CD14-positive monocyte (primary cell): Measurements from ENCODE around the gene PSTPIP1. TPM values are rescaled to one million over a fixed set of nuclear protein-coding genes. Genes with fewer than 3 reads are reported as not detected.
A peak's percentile ranks its signal among the peaks of the same experiment; 100 is the strongest.

Source experiments
- DNase-seq, 3 donors: peaks; one replicate each; pipeline ENCODE4 v3.0.0-alpha.2; 2011 to 2022
- H2AFZ ChIP-seq: 2 replicates; pipeline ENCODE4 v1.6.0; 2012; ENCODE audit warnings: mild to moderate bottlenecking, low read depth, low read length, inconsistent platforms; ENCODE audit not compliant: insufficient read depth, poor library complexity, severe bottlenecking
- H3K27ac ChIP-seq, 2 donors: 1 replicate in 1 of 2; 2 replicates in 1 of 2; pipeline ENCODE4 v1.5.1; 2012 to 2013; ENCODE audit warnings: low read length in 2 of 2, control low read depth in 1 of 2, inconsistent platforms in 1 of 2, low read depth in 1 of 2, mild to moderate bottlenecking in 1 of 2
- H3K27me3 ChIP-seq, 2 donors: one replicate each; pipeline versions ENCODE4 v1.6.0 to v1.6.1; 2011 to 2013; ENCODE audit warnings: low read length in 2 of 2; ENCODE audit not compliant: control insufficient read depth in 2 of 2, insufficient read depth in 2 of 2
- H3K36me3 ChIP-seq, 2 donors: replicated peaks in 1 of 2; 1 replicate in 1 of 2; 2 replicates in 1 of 2; pipeline versions ENCODE4 v1.5.1 to v1.6.1; 2012 to 2013; ENCODE audit warnings: low read length in 2 of 2, control low read depth in 1 of 2, inconsistent platforms in 1 of 2, mild to moderate bottlenecking in 1 of 2; ENCODE audit not compliant: insufficient read depth in 2 of 2, control insufficient read depth in 1 of 2
- H3K4me1 ChIP-seq, 2 donors: 1 replicate in 1 of 2; 2 replicates in 1 of 2; pipeline versions ENCODE4 v1.5.1 to v1.6.1; 2012 to 2013; ENCODE audit warnings: low read length in 2 of 2, control low read depth in 1 of 2, inconsistent platforms in 1 of 2, mild to moderate bottlenecking in 1 of 2, moderate library complexity in 1 of 2; ENCODE audit not compliant: insufficient read depth in 2 of 2, control insufficient read depth in 1 of 2
- H3K4me2 ChIP-seq: replicated peaks from 2 replicates; pipeline ENCODE3; 2012; ENCODE audit warnings: low read length, moderate library complexity, mild to moderate bottlenecking; ENCODE audit not compliant: poor library complexity, severe bottlenecking; ENCODE audit errors: extremely low read depth
- H3K4me3 ChIP-seq, 3 experiments: fragments of 200-600 bp in 1 of 3; sonication (generic) in 1 of 3; replicated peaks in 1 of 3; 1 replicate in 2 of 3; 2 replicates in 1 of 3; pipeline ENCODE4 v1.5.1; 2011 to 2013; ENCODE audit warnings: low read length in 3 of 3, mild to moderate bottlenecking in 3 of 3, control low read depth in 2 of 3, low read depth in 2 of 3, inconsistent platforms in 1 of 3, moderate library complexity in 1 of 3
- H3K79me2 ChIP-seq: 2 replicates; pipeline ENCODE4 v1.6.0; 2012; ENCODE audit warnings: mild to moderate bottlenecking, control low read depth, inconsistent platforms, low read length, moderate library complexity; ENCODE audit not compliant: insufficient read depth
- H3K9ac ChIP-seq: 2 replicates; pipeline ENCODE4 v1.6.0; 2017; ENCODE audit warnings: low read length, mild to moderate bottlenecking; ENCODE audit not compliant: insufficient read depth, poor library complexity, severe bottlenecking
- H3K9me3 ChIP-seq, 2 donors: replicated peaks in 1 of 2; 1 replicate in 1 of 2; 2 replicates in 1 of 2; pipeline versions ENCODE4 v1.5.1 to v1.6.1; 2012 to 2013; ENCODE audit warnings: low read length in 2 of 2, control low read depth in 1 of 2; ENCODE audit not compliant: control insufficient read depth in 1 of 2, insufficient read depth in 1 of 2
- H4K20me1 ChIP-seq: 2 replicates; pipeline ENCODE4 v1.6.0; 2012; ENCODE audit warnings: mild to moderate bottlenecking, low read length, control low read depth, moderate library complexity; ENCODE audit not compliant: insufficient read depth
- H3K27ac Mint-ChIP-seq, 7 donors: one replicate each; pipeline ENCODE4 v1.8.0; 2020; ENCODE audit warnings: mild to moderate bottlenecking in 7 of 7, mixed read lengths in 7 of 7, moderate library complexity in 6 of 7, inconsistent platforms in 2 of 7
- H3K27me3 Mint-ChIP-seq, 3 donors: one replicate each; pipeline ENCODE4 v1.8.0; 2021 to 2022; ENCODE audit warnings: low read depth in 3 of 3, mild to moderate bottlenecking in 3 of 3, mixed read lengths in 3 of 3, moderate library complexity in 3 of 3, inconsistent platforms in 1 of 3
- H3K36me3 Mint-ChIP-seq, 2 donors: one replicate each; pipeline ENCODE4 v1.8.0; 2020; ENCODE audit warnings: mixed read lengths in 2 of 2, inconsistent platforms in 1 of 2, mild to moderate bottlenecking in 1 of 2
- H3K4me1 Mint-ChIP-seq: one replicate; pipeline ENCODE4 v1.8.0; 2020; ENCODE audit warnings: mild to moderate bottlenecking, mixed read lengths
- H3K4me3 Mint-ChIP-seq, 2 donors: one replicate each; pipeline ENCODE4 v1.8.0; 2020; ENCODE audit warnings: mild to moderate bottlenecking in 2 of 2, mixed read lengths in 2 of 2, moderate library complexity in 1 of 2
- H3K9me3 Mint-ChIP-seq, 7 donors: one replicate each; pipeline ENCODE4 v1.8.0; 2020 to 2022; ENCODE audit warnings: mixed read lengths in 7 of 7, mild to moderate bottlenecking in 6 of 7, moderate library complexity in 6 of 7, inconsistent platforms in 2 of 7
- CTCF ChIP-seq: fragments of 200-600 bp; IDR thresholded peaks from one replicate; pipeline ENCODE4 v1.8.0; 2022; ENCODE audit warnings: antibody characterized with exemption, mild to moderate bottlenecking
- WGBS: methylation state at CpG from one replicate; pipeline ENCODE4 v1.1.5; 2013; ENCODE audit warnings: missing lambda C conversion rate; ENCODE audit not compliant: insufficient coverage; 5-methylcytosine and 5-hydroxymethylcytosine counted together
- intact Hi-C, 2 donors: fragments of 100-400 bp; cut with micrococcal nuclease; formaldehyde crosslinking; loops; one replicate each; pipeline versions ENCODE4 v1.15.0 to v1.15.1; 2023
- polyA plus RNA-seq, 3 donors: library from polyadenylated mRNA; depleted of rRNA in 1 of 3; unstranded in 2 of 3; stranded (reverse) in 1 of 3; fragments of 300-500 nt in 2 of 3; fragments of >200 nt in 1 of 3; fragmentation: Illumina TruSeq in 2 of 3; gene quantifications; 1 replicate in 2 of 3; 2 replicates in 1 of 3; pipeline ENCODE4 v1.2.3, GENCODE V29; 2012 to 2021

Gene PSTPIP1
- polyA plus RNA-seq, 3 donors, result 85.9 to 183 (median 86.8) TPM

GRCh38 chr15:77069521-77070121, 74.7 kb downstream of the PSTPIP1 start:
- Histone ChIP-seq H3K27me3 (no peaks in the 10 kb centered on the region), H3K36me3 (no peaks in the 10 kb centered on the region), H3K9ac (peak overlapping the region; percentile 75), H3K4me3 (peak overlapping the region; percentile 42 to 86 (median 83)), H3K9me3 (no peaks in the 10 kb centered on the region), H3K27ac (peak overlapping the region in 1 of 2 donors; percentile 77), H3K4me2 (peak overlapping the region; percentile 70), H4K20me1 (peaks cover 14% of the 10 kb centered on the region), H3K79me2 (peaks cover 43% of the 10 kb centered on the region), H2AFZ (peak overlapping the region; percentile 81), H3K4me1 (peaks cover 37 to 41% of the 10 kb centered on the region in 2 donors)
- peaks cover 0 to 2% (median 1%) of the 10 kb centered on the region in 3 donors for H3K27me3 Mint-ChIP-seq
- peak overlapping the region in 4 of 7 donors; percentile 48 to 84 (median 66) for H3K27ac Mint-ChIP-seq
- intact Hi-C loops, result loop anchor here (10.0 kb wide), 3 partner anchors 75 to 115 kb away; partner anchors contain the start of gene PSTPIP1 (in 1 of the 2)
- peaks cover 0 to 3% (median 0%) of the 10 kb centered on the region in 7 donors for H3K9me3 Mint-ChIP-seq
- peak overlapping the region; percentile 82 to 89 for H3K4me3 Mint-ChIP-seq
- no peaks in the 10 kb centered on the region for H3K36me3 Mint-ChIP-seq
- TF ChIP-seq CTCF, result no peak
- DNase-seq, result no peak
- peaks cover 39% of the 10 kb centered on the region for H3K4me1 Mint-ChIP-seq
- 69% methylated on average over 5 of the region's 13 CpGs for WGBS

- peaks cover 0 to 3% (median 0%) of the 10 kb centered on the region in 7 donors for H3K9me3 Mint-ChIP-seq
- DNase-seq, result no peak
- peak overlapping the region; percentile 46 to 84 (median 65) for H3K27ac Mint-ChIP-seq
- 2% methylated on average over 16 of the region's 18 CpGs for WGBS
- H3K4me2 ChIP-seq, result peak overlapping the region; percentile 70
- peak overlapping the region; percentile 75 for H3K9ac ChIP-seq
- peaks cover 0 to 4% (median 2%) of the 10 kb centered on the region in 3 donors for H3K27me3 Mint-ChIP-seq
- H3K36me3 ChIP-seq, result no peaks in the 10 kb centered on the region
- intact Hi-C loops, result loop anchor here in 1 of 2 donors (10.0 kb wide), 1 partner anchor 115 kb away; no protein-coding TSS in a partner anchor
- peak overlapping the region; percentile 42 to 86 (median 83) for H3K4me3 ChIP-seq
- H4K20me1 ChIP-seq, result peaks cover 14% of the 10 kb centered on the region
- H2AFZ ChIP-seq, result peak overlapping the region; percentile 81
- TF ChIP-seq CTCF, result no peak
- peaks cover 39% of the 10 kb centered on the region for H3K79me2 ChIP-seq
- H3K27me3 ChIP-seq, result no peaks in the 10 kb centered on the region
- peaks cover 37 to 39% of the 10 kb centered on the region in 2 donors for H3K4me1 ChIP-seq
- peak overlapping the region; percentile 82 to 89 for H3K4me3 Mint-ChIP-seq
- peaks cover 36% of the 10 kb centered on the region for H3K4me1 Mint-ChIP-seq
- no peaks in the 10 kb centered on the region for H3K36me3 Mint-ChIP-seq
- no peaks in the 10 kb centered on the region for H3K9me3 ChIP-seq
- H3K27ac ChIP-seq, result peak overlapping the region; percentile 20 to 77
These were observed 75.2 kb downstream of the PSTPIP1 start for GRCh38 chr15:77070180-77070494.
